Sigmoid colon (tissue), 7 donors: ENCODE measurements around the gene MGARP. TPM values are rescaled to one million over a fixed set of nuclear protein-coding genes. Genes with fewer than 3 reads are reported as not detected.

Experiments used
- DNase-seq: peaks from one replicate; pipeline ENCODE4 v3.0.0-alpha.2; 2019
- H3K27ac ChIP-seq, 4 donors: fragments of 200-600 bp; sonication (generic); one replicate each; pipeline ENCODE4 v1.5.1; 2016 to 2019; ENCODE audit warnings: mild to moderate bottlenecking in 1 of 4
- H3K27me3 ChIP-seq, 3 donors: fragments of 200-600 bp; sonication (generic); one replicate each; pipeline ENCODE4 v1.5.1; 2019; ENCODE audit warnings: mild to moderate bottlenecking in 1 of 3
- H3K36me3 ChIP-seq, 4 donors: fragments of 200-600 bp; sonication (generic); one replicate each; pipeline ENCODE4 v1.5.1; 2016 to 2019
- H3K4me1 ChIP-seq, 4 donors: fragments of 200-600 bp; sonication (generic); one replicate each; pipeline ENCODE4 v1.5.1; 2017 to 2019
- H3K4me3 ChIP-seq, 4 donors: fragments of 200-600 bp; sonication (generic); one replicate each; pipeline ENCODE4 v1.5.1; 2017 to 2019; ENCODE audit warnings: mild to moderate bottlenecking in 2 of 4, moderate library complexity in 1 of 4
- H3K9me3 ChIP-seq, 4 donors: fragments of 200-600 bp in 3 of 4; sonication (generic) in 3 of 4; one replicate each; pipeline versions ENCODE4 v1.5.1 to v1.6.1; 2013 to 2019
- EP300 ChIP-seq, 4 donors: sonication (generic); formaldehyde crosslinking; IDR thresholded peaks; one replicate each; pipeline ENCODE4 v1.6.1; 2017; ENCODE audit warnings: antibody characterized with exemption in 4 of 4
- POLR2A ChIP-seq, 2 donors: fragments of 450-650 bp; IDR thresholded peaks; one replicate each; pipeline ENCODE4 v1.6.1; 2016; ENCODE audit warnings: antibody characterized with exemption in 2 of 2, mild to moderate bottlenecking in 2 of 2, moderate library complexity in 2 of 2
- POLR2AphosphoS5 ChIP-seq, 4 donors: sonication (generic); formaldehyde crosslinking; IDR thresholded peaks; one replicate each; pipeline ENCODE4 v1.6.1; 2017; ENCODE audit warnings: antibody characterized with exemption in 4 of 4
- WGBS, 2 donors: extraction: QIAGEN DNeasy Blood & Tissue Kit; methylation state at CpG; one replicate each; pipeline ENCODE4 v1.1.7; 2013; 5-methylcytosine and 5-hydroxymethylcytosine counted together
- intact Hi-C: fragments of 100-400 bp; cut with DNase I; formaldehyde crosslinking; loops from one replicate; pipeline ENCODE4 v1.15.1; 2023
- polyA plus RNA-seq, 3 donors: library from polyadenylated mRNA; stranded (reverse); fragments of 200-250 nt; gene quantifications; one replicate each; pipeline ENCODE4 v1.2.3, GENCODE V29; 2013
- total RNA-seq, 4 donors: library from RNA; depleted of rRNA; stranded (reverse); fragments of >200 nt; gene quantifications; one replicate each; pipeline ENCODE4 v1.1.0, GENCODE V29; 2016
- TF ChIP-seq, protein P1 (sequence below), 4 experiments: fragments of 450-650 bp in 3 of 4; fragments of 200-600 bp in 1 of 4; IDR thresholded peaks; one replicate each; pipeline ENCODE4 v1.5.1; 2016 to 2019; ENCODE audit warnings: antibody characterized with exemption in 4 of 4, mild to moderate bottlenecking in 3 of 4, moderate library complexity in 2 of 4
- donor health status: healthy with polysubstance abuse.
- donor health status: Bipolar disorder and iron deficiency.
- donor health status: healthy.

Gene MGARP
- total and polyA plus RNA-seq, 7 donors, result 0.16 to 2.2 (median 1.2) TPM; not detected in 2

DNA sequence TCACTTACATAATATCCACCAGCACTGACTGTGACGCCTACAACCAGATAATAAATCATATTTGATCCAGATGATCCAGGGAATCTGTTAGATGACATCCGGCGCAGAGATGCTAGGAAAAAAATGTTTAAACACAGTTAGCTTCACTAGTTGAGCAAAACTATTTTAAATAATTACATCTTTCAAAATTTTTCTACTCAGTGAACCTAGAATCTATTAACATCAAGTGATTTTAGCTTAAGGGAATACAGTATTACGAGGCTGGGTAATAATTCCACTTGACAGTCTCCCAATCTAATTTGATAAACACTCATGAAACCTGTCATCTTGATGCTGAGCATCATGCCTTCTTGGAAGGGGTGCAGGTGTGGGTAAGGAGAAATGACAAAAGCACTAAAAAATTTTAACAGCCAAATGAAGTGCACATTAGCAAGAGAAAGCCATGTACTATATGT, 4.7 kb downstream of the MGARP start:
- Histone ChIP-seq H3K9me3 (no peaks in the 10 kb centered on the region), H3K27me3 (peaks cover 0 to 18% (median 0%) of the 10 kb centered on the region in 3 donors), H3K27ac (no peak overlapping the region), H3K4me3 (no peak overlapping the region), H3K4me1 (peaks cover 0 to 11% (median 0%) of the 10 kb centered on the region in 4 donors), H3K36me3 (no peaks in the 10 kb centered on the region)
- intact Hi-C loops, result no loop called here
- 94 to 96% methylated on average over 4 of the region's 4 CpGs for WGBS, 2 donors
- DNase-seq, result no peak
- no peak for TF ChIP-seq POLR2AphosphoS5 (IDR thresholded peaks at IDR 0.05)
- TF ChIP-seq, protein P1, sequence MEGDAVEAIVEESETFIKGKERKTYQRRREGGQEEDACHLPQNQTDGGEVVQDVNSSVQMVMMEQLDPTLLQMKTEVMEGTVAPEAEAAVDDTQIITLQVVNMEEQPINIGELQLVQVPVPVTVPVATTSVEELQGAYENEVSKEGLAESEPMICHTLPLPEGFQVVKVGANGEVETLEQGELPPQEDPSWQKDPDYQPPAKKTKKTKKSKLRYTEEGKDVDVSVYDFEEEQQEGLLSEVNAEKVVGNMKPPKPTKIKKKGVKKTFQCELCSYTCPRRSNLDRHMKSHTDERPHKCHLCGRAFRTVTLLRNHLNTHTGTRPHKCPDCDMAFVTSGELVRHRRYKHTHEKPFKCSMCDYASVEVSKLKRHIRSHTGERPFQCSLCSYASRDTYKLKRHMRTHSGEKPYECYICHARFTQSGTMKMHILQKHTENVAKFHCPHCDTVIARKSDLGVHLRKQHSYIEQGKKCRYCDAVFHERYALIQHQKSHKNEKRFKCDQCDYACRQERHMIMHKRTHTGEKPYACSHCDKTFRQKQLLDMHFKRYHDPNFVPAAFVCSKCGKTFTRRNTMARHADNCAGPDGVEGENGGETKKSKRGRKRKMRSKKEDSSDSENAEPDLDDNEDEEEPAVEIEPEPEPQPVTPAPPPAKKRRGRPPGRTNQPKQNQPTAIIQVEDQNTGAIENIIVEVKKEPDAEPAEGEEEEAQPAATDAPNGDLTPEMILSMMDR (IDR thresholded peaks at IDR 0.05), result no peak
- TF ChIP-seq POLR2A (IDR thresholded peaks at IDR 0.05), result no peak
- TF ChIP-seq EP300 (IDR thresholded peaks at IDR 0.05), result no peak

DNA sequence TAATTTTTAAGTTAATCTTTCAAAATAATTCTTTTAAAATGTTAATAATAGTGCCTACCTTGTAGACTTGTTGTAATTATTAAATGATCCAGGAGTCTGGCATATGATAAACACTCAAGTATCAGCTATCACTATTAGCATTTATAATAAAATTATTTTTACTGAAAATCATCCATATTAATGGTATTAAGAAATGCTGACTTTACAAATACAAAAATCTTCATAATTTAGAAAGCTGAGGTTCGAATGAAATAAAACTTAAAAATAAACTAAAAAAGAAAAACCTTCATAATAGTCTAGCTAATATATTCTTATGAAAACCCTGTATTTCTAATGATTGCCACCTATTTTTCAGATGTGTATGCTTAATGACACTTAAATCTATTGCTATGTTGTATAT, 5.2 kb downstream of the MGARP start:
- Histone ChIP-seq H3K27ac (no peak overlapping the region), H3K9me3 (no peaks in the 10 kb centered on the region), H3K36me3 (no peaks in the 10 kb centered on the region), H3K4me1 (peaks cover 0 to 6% (median 0%) of the 10 kb centered on the region in 4 donors), H3K27me3 (peaks cover 0 to 18% (median 0%) of the 10 kb centered on the region in 3 donors), H3K4me3 (no peak overlapping the region)
- TF ChIP-seq EP300 (IDR thresholded peaks at IDR 0.05) (no peak), POLR2AphosphoS5 (IDR thresholded peaks at IDR 0.05) (no peak), POLR2A (IDR thresholded peaks at IDR 0.05) (no peak)
- TF ChIP-seq, protein P1 (IDR thresholded peaks at IDR 0.05), result no peak
- WGBS, 2 donors, result 97 to 98% methylated on average over 1 of the region's 1 CpG
- intact Hi-C loops, result no loop called here
- no peak for DNase-seq

DNA sequence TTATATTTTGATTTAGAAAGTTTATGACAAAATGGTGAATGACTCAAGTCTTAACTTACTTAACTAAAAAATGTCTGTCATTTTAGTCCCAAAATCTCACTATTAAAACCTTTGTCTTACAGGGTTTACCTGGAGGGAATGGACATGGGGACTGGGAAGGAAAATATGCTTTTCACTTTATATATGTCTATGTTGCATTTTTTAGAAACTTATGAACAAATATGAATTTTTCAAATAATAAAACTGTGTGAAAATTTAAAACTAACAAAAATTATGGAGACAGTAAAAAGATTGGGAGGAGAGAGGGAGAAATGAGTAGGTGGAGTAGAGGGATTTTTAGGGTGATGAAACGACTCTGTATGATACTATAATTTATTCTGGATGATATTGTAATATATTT, 6.2 kb downstream of the MGARP start:
- H3K9me3 ChIP-seq, result no peaks in the 10 kb centered on the region
- intact Hi-C loops, result no loop called here
- TF ChIP-seq EP300 (IDR thresholded peaks at IDR 0.05), result no peak
- TF ChIP-seq POLR2A (IDR thresholded peaks at IDR 0.05), result no peak
- TF ChIP-seq POLR2AphosphoS5 (IDR thresholded peaks at IDR 0.05), result no peak
- TF ChIP-seq, protein P1 (IDR thresholded peaks at IDR 0.05), result no peak
- H3K4me1 ChIP-seq, result no peaks in the 10 kb centered on the region
- H3K36me3 ChIP-seq, result no peaks in the 10 kb centered on the region
- no peak overlapping the region for H3K4me3 ChIP-seq
- no peak for DNase-seq
- 76 to 81% methylated on average over 1 of the region's 1 CpG for WGBS, 2 donors
- H3K27me3 ChIP-seq, result peaks cover 0 to 12% (median 0%) of the 10 kb centered on the region in 3 donors
- H3K27ac ChIP-seq, result no peak overlapping the region

DNA sequence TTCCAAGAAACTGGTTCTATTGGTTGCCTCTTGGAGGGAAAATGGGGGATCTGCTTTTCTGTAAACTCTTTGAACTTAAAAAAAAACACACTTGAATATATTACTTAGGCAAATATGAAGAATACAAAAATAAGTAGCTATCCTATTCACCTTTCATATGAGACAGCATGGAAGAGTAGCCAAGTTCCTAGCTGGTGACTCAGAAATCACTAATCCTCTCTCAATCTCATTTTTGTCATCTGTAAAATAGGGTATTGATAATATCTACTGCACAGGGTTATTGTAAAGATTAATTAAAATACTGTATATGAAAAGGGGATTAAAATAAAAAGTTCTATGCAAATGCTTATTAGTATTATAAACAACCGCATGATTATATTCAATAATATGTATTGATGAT, 12.7 kb downstream of the MGARP start:
- H3K27ac ChIP-seq, result peak overlapping the region in 3 of 4 donors; percentile 64 to 76 (median 66)
- 93 to 96% methylated on average over 1 of the region's 1 CpG for WGBS, 2 donors

More for the DNA sequence above, 12.7 kb downstream of the MGARP start:
- Histone ChIP-seq H3K4me3 (no peak overlapping the region), H3K36me3 (no peaks in the 10 kb centered on the region), H3K4me1 (peaks cover 0 to 15% (median 12%) of the 10 kb centered on the region in 4 donors), H3K9me3 (no peaks in the 10 kb centered on the region), H3K27me3 (no peaks in the 10 kb centered on the region)
- intact Hi-C loops, result loop anchor here (2.0 kb wide), 1 partner anchor 38 kb away; no protein-coding TSS in a partner anchor
- TF ChIP-seq, protein P1 (IDR thresholded peaks at IDR 0.05), result no peak
- no peak for TF ChIP-seq POLR2A (IDR thresholded peaks at IDR 0.05)
- DNase-seq, result no peak
